ENCODE measurements around the gene BRIX1.

- no peak for TF ChIP-seq POLR2A (IDR thresholded peaks at IDR 0.05; ENCODE audit: low read depth, low read length)
- no peak for TF ChIP-seq TAF1 (IDR thresholded peaks at IDR 0.05; ENCODE audit: borderline replicate concordance, low read depth, low read length)
- TF ChIP-seq POLR2AphosphoS5 (IDR thresholded peaks at IDR 0.05; ENCODE audit: low read depth, low read length): no peak
Observed at GRCh38 chr5:34919077-34919476, 3.6 kb downstream of the BRIX1 start.

Measured in GM12892 (cell line).